H1 (cell line): ENCODE data around the gene NEO1. TPM values are rescaled to one million over a fixed set of nuclear protein-coding genes. Genes with fewer than 3 reads are reported as not detected.

Experiments
- CTCF ChIA-PET: fragments of 300-600 bp; sonication (Branson Sonifier 250); formaldehyde crosslinking; loops from one replicate; lab custom pipeline; 2021; ENCODE audit not compliant: partially characterized antibody; lab: Charles Lee
- POLR2A ChIA-PET: fragments of 300-600 bp; sonication (Branson Sonifier 250); formaldehyde crosslinking; loops from one replicate; lab custom pipeline; 2021; ENCODE audit warnings: inconsistent platforms; ENCODE audit not compliant: partially characterized antibody; lab: Charles Lee
- DNase-seq, 2 experiments: peaks; one replicate each; pipeline versions ENCODE4 v3.0.0 to v3.0.0-alpha.2; 2010 to 2022; ENCODE audit warnings: low spot score in 2 of 2, low read depth in 1 of 2, mixed read lengths in 1 of 2
- FAIRE-seq: peaks from 2 replicates; lab custom pipeline; 2011; peaks lifted over from hg19 to GRCh38; lab: Jason Lieb, UNC
- H2AFZ ChIP-seq: 2 replicates; pipeline ENCODE4 v1.8.1; 2012; ENCODE audit warnings: low read length, inconsistent platforms
- H2AK5ac ChIP-seq: 2 replicates; pipeline ENCODE4 v1.6.1; 2013; ENCODE audit warnings: low read depth, low read length
- H2BK120ac ChIP-seq: replicated peaks from 2 replicates; pipeline ENCODE3; 2013; ENCODE audit warnings: low read depth, low read length, inconsistent platforms
- H2BK12ac ChIP-seq: 2 replicates; pipeline ENCODE4 v1.6.1; 2013; ENCODE audit warnings: low read depth, low read length
- H2BK15ac ChIP-seq: 2 replicates; pipeline ENCODE4 v1.6.1; 2013; ENCODE audit warnings: low read length
- H2BK20ac ChIP-seq: 2 replicates; pipeline ENCODE4 v1.6.1; 2013; ENCODE audit warnings: low read length
- H2BK5ac ChIP-seq: 2 replicates; pipeline ENCODE4 v1.6.1; 2013; ENCODE audit warnings: low read depth, low read length
- H3K14ac ChIP-seq: 2 replicates; pipeline ENCODE4 v1.6.1; 2013; ENCODE audit warnings: inconsistent platforms; ENCODE audit not compliant: insufficient read length
- H3K18ac ChIP-seq: 2 replicates; pipeline ENCODE4 v1.6.1; 2013; ENCODE audit warnings: low read length; ENCODE audit errors: extremely low read depth
- H3K23ac ChIP-seq: 2 replicates; pipeline ENCODE4 v1.6.1; 2013; ENCODE audit warnings: inconsistent platforms; ENCODE audit not compliant: insufficient read length
- H3K23me2 ChIP-seq: 2 replicates; pipeline ENCODE4 v1.6.1; 2013; ENCODE audit warnings: low read depth, low read length
- H3K27ac ChIP-seq: 2 replicates; pipeline ENCODE4 v1.6.1; 2011; ENCODE audit warnings: low read depth, low read length, inconsistent platforms
- H3K27me3 ChIP-seq, 4 experiments: replicated peaks in 1 of 4; 1 replicate in 1 of 4; 2 replicates in 3 of 4; pipeline versions ENCODE4 v1.6.1 to v1.8.1; 2011 to 2013; ENCODE audit warnings: low read length in 3 of 4, mild to moderate bottlenecking in 3 of 4, inconsistent platforms in 2 of 4, mixed read lengths in 2 of 4, moderate library complexity in 1 of 4; ENCODE audit not compliant: control insufficient read depth in 3 of 4, insufficient read depth in 3 of 4; ENCODE audit errors: extremely low read depth in 1 of 4
- H3K36me3 ChIP-seq, 4 experiments: 2 replicates each; pipeline versions ENCODE4 v1.6.1 to v1.8.1; 2011 to 2013; ENCODE audit warnings: mild to moderate bottlenecking in 4 of 4, low read length in 3 of 4, moderate library complexity in 2 of 4, control low read depth in 1 of 4, inconsistent platforms in 1 of 4; ENCODE audit not compliant: insufficient read depth in 4 of 4, control insufficient read depth in 2 of 4
- H3K4ac ChIP-seq: replicated peaks from 2 replicates; pipeline ENCODE3; 2013; ENCODE audit warnings: low read length, low read depth, mixed read lengths, inconsistent platforms; ENCODE audit not compliant: insufficient read length
- H3K4me1 ChIP-seq, 4 experiments: replicated peaks in 1 of 4; 1 replicate in 1 of 4; 2 replicates in 3 of 4; pipeline versions ENCODE4 v1.6.1 to v1.8.1; 2011 to 2013; ENCODE audit warnings: low read length in 3 of 4, inconsistent platforms in 2 of 4, mixed read lengths in 1 of 4; ENCODE audit not compliant: insufficient read depth in 4 of 4, control insufficient read depth in 3 of 4
- H3K4me2 ChIP-seq, 2 experiments: 2 replicates each; pipeline versions ENCODE4 v1.6.1 to v1.8.1; 2011 to 2013; ENCODE audit warnings: low read depth in 2 of 2, low read length in 2 of 2, control low read depth in 1 of 2, inconsistent platforms in 1 of 2, mild to moderate bottlenecking in 1 of 2; ENCODE audit not compliant: insufficient read depth in 1 of 2
- H3K4me3 ChIP-seq, 4 experiments: fragments of 200-600, 300-600 bp in 1 of 4; sonication (generic), shearing (Covaris generic), sonication (Bioruptor Twin) in 1 of 4; 2 replicates each; pipeline versions ENCODE4 v1.5.1 to v1.8.1; 2011 to 2016; ENCODE audit warnings: low read length in 4 of 4, low read depth in 3 of 4, control low read depth in 2 of 4, inconsistent platforms in 2 of 4, mild to moderate bottlenecking in 2 of 4, mixed read lengths in 1 of 4, moderate library complexity in 1 of 4; ENCODE audit not compliant: insufficient read depth in 2 of 4; ENCODE audit errors: extremely low read depth in 1 of 4
- H3K56ac ChIP-seq: replicated peaks from 2 replicates; pipeline ENCODE3; 2013; ENCODE audit warnings: low read depth, mild to moderate bottlenecking, mixed read lengths, low read length, inconsistent platforms; ENCODE audit not compliant: insufficient read length
- H3K79me1 ChIP-seq: 2 replicates; pipeline ENCODE4 v1.6.1; 2013; ENCODE audit warnings: low read depth, low read length, control low read depth
- H3K79me2 ChIP-seq, 2 experiments: 2 replicates each; pipeline versions ENCODE4 v1.6.1 to v1.8.1; 2012 to 2013; ENCODE audit warnings: low read length in 2 of 2, mild to moderate bottlenecking in 2 of 2, inconsistent platforms in 1 of 2; ENCODE audit not compliant: insufficient read depth in 2 of 2, control insufficient read depth in 1 of 2
- H3K9ac ChIP-seq, 4 experiments: replicated peaks in 1 of 4; 1 replicate in 1 of 4; 2 replicates in 3 of 4; pipeline versions ENCODE4 v1.6.1 to v1.8.1; 2011 to 2013; ENCODE audit warnings: low read depth in 3 of 4, low read length in 3 of 4, control low read depth in 2 of 4, mild to moderate bottlenecking in 2 of 4, moderate library complexity in 2 of 4, inconsistent platforms in 1 of 4; ENCODE audit errors: extremely low read depth in 1 of 4
- H3K9me3 ChIP-seq, 2 experiments: 2 replicates each; pipeline versions ENCODE4 v1.6.1 to v1.8.1; 2012 to 2013; ENCODE audit warnings: mild to moderate bottlenecking in 2 of 2, moderate library complexity in 2 of 2, control low read depth in 1 of 2, inconsistent platforms in 1 of 2, low read depth in 1 of 2, low read length in 1 of 2, mixed read lengths in 1 of 2; ENCODE audit not compliant: insufficient read depth in 2 of 2
- H4K20me1 ChIP-seq, 2 experiments: replicated peaks in 1 of 2; 2 replicates each; pipeline versions ENCODE3 to v1.8.1; 2011 to 2013; ENCODE audit warnings: inconsistent platforms in 2 of 2, low read length in 2 of 2, mild to moderate bottlenecking in 1 of 2; ENCODE audit not compliant: insufficient read depth in 2 of 2, control insufficient read depth in 1 of 2
- H4K5ac ChIP-seq: 2 replicates; pipeline ENCODE4 v1.6.1; 2013; ENCODE audit warnings: low read length, low read depth, mixed read lengths, inconsistent platforms; ENCODE audit not compliant: insufficient read length
- H4K8ac ChIP-seq: 2 replicates; pipeline ENCODE4 v1.8.0; 2013; ENCODE audit warnings: mild to moderate bottlenecking, moderate library complexity, low read length, inconsistent platforms; ENCODE audit not compliant: insufficient read depth; ENCODE audit errors: extremely low read depth
- H4K91ac ChIP-seq: replicated peaks from 2 replicates; pipeline ENCODE3; 2013; ENCODE audit warnings: low read length, mixed read lengths, inconsistent platforms; ENCODE audit not compliant: insufficient read length
- BCL11A ChIP-seq, 2 experiments: IDR thresholded peaks; one replicate each; pipeline ENCODE4 v1.6.1; 2011; ENCODE audit warnings: low read depth in 2 of 2, low read length in 2 of 2, mild to moderate bottlenecking in 2 of 2
- NANOG ChIP-seq: IDR thresholded peaks from 2 replicates; pipeline ENCODE4 v1.6.1; 2011; ENCODE audit warnings: low read length, low read depth, mild to moderate bottlenecking, inconsistent platforms; ENCODE audit not compliant: insufficient read depth, poor library complexity, severe bottlenecking
- PHF8 ChIP-seq: fragments of 200-600 bp; sonication (generic); conservative IDR thresholded peaks from 2 replicates; pipeline ENCODE4 v1.7.1; 2012; ENCODE audit warnings: low read depth, mild to moderate bottlenecking, inconsistent platforms, low read length, moderate library complexity
- RFX5 ChIP-seq: IDR thresholded peaks from 2 replicates; pipeline ENCODE4 v1.6.1; 2011; ENCODE audit warnings: low read depth, low read length, improper control_type of control experiment, borderline replicate concordance
- SUZ12 ChIP-seq: fragments of 200-600 bp; sonication (generic); IDR thresholded peaks from 2 replicates; pipeline ENCODE4 v1.6.1; 2012; ENCODE audit warnings: mild to moderate bottlenecking, inconsistent platforms, low read length, moderate library complexity, mixed read lengths
- WGBS, 2 experiments: shearing (Covaris generic) in 1 of 2; methylation state at CpG; one replicate each; pipeline versions ENCODE4 v1.1.6 to v1.1.7; 2013 to 2015; ENCODE audit warnings: low lambda C conversion rate in 2 of 2, mixed read lengths in 2 of 2, inconsistent platforms in 1 of 2, low coverage in 1 of 2, missing lambda C conversion rate in 1 of 2; ENCODE audit not compliant: insufficient replicate concordance in 2 of 2, insufficient coverage in 1 of 2, insufficient read length in 1 of 2; ENCODE audit errors: extremely low coverage in 1 of 2, missing lambda C conversion rate in 1 of 2; 5-methylcytosine and 5-hydroxymethylcytosine counted together
- polyA plus RNA-seq, 7 experiments: library from polyadenylated mRNA; depleted of rRNA in 3 of 7; stranded (reverse) in 5 of 7; unstranded in 2 of 7; fragments of >200 nt in 5 of 7; fragments of 200-250 nt in 2 of 7; gene quantifications; 1 replicate in 5 of 7; 2 replicates in 1 of 7; 4 replicates in 1 of 7; pipeline versions ENCODE4 v1.2.1 to v1.2.3, GENCODE V29; 2011 to 2013; ENCODE audit warnings: missing spikeins in 2 of 7, mixed read lengths in 2 of 7
- total RNA-seq: library from RNA; stranded (reverse); fragmentation: NEBNext Ultra II Directional; extraction: Animal tissue kit (Norgen Biotek cat#: 25700); gene quantifications from 2 replicates; pipeline ENCODE4 v1.2.1, GENCODE V29; 2021
- TF ChIP-seq, protein P1 (sequence below): IDR thresholded peaks from 2 replicates; pipeline ENCODE4 v1.6.1; 2012; ENCODE audit warnings: inconsistent platforms

Gene NEO1
- total and polyA plus RNA-seq, 2 of the 8 experiments (the other 6 are each of a cell fraction or from before 2014, with no cell fraction given) = 36.0 to 51.0 TPM

DNA sequence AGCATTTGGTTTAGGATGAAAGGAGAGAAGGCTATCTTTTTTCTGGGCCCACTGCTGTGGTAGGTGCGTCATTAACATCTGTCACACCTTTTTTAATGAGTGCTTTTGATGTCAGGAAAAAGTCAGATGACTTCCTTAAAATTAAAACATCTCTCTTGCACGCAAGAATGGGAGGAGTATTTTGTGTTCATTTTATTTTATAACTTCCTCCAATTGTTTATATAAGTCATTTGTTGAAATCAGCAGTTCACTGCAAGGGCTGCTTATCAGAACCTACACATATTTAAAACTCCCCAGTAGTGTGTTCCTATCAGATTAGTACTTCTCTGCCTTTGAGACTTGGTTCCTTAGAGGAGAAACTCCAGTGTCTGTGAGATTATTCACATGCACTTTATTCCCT, 143.8 kb downstream of the NEO1 start:
- FAIRE-seq = no peak
- H4K20me1 ChIP-seq = no peaks in the 10 kb centered on the region
- 88% methylated on average over 2 of the region's 2 CpGs; no CpG with 5 or more reads in 1 of the 2 experiments for WGBS, 2 experiments

More for the DNA sequence above, 143.8 kb downstream of the NEO1 start:
- Histone ChIP-seq H4K8ac (no peak overlapping the region), H4K5ac (no peak overlapping the region), H2AFZ (no peak overlapping the region), H3K23ac (no peak overlapping the region), H3K14ac (no peak overlapping the region), H3K23me2 (no peaks in the 10 kb centered on the region), H3K4ac (no peak overlapping the region), H3K56ac (no peak overlapping the region), H3K4me3 (no peak overlapping the region), H2BK20ac (no peak overlapping the region), H3K4me1 (no peaks in the 10 kb centered on the region), H3K79me1 (no peaks in the 10 kb centered on the region), H3K4me2 (no peak overlapping the region), H3K9me3 (no peaks in the 10 kb centered on the region; a peak in 1 of 4 replicates)
- POLR2A ChIA-PET = no interaction called here
- no peak for DNase-seq
- TF ChIP-seq, protein P1, sequence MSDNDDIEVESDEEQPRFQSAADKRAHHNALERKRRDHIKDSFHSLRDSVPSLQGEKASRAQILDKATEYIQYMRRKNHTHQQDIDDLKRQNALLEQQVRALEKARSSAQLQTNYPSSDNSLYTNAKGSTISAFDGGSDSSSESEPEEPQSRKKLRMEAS = no peak
- no peak for TF ChIP-seq RFX5
- no peak for TF ChIP-seq BCL11A (IDR thresholded peaks at IDR 0.05; ENCODE audit: low read depth in 2 of 2, low read length in 2 of 2)
- TF ChIP-seq PHF8 = no peak
- TF ChIP-seq NANOG = no peak
- TF ChIP-seq SUZ12 = no peak
- TF ChIP-seq, all 59 proteins: peak for 0
- no peak overlapping the region for H3K27ac ChIP-seq
- no peaks in the 10 kb centered on the region for H3K36me3 ChIP-seq
- H2BK15ac ChIP-seq = no peak overlapping the region
- H4K91ac ChIP-seq = no peak overlapping the region
- no peak overlapping the region for H2BK12ac ChIP-seq
- no peak overlapping the region for H2BK120ac ChIP-seq
- H2AK5ac ChIP-seq = no peak overlapping the region
- H3K18ac ChIP-seq = no peak overlapping the region
- H3K79me2 ChIP-seq = no peaks in the 10 kb centered on the region
- no peak overlapping the region for H3K9ac ChIP-seq
- H3K27me3 ChIP-seq = no peaks in the 10 kb centered on the region
- CTCF ChIA-PET = interaction anchor here (1.1 kb wide), 1 partner anchor 361 kb away, joined by 3 read pairs; no protein-coding TSS in a partner anchor
- H2BK5ac ChIP-seq = no peak overlapping the region
